SK-N-SH (cell line): ENCODE measurements around the gene NEU3. TPM values are rescaled to one million over a fixed set of nuclear protein-coding genes. Genes with fewer than 3 reads are reported as not detected.

Experiments
- CTCF ChIA-PET: fragments of 300-600, 350-600 bp; formaldehyde crosslinking; extraction: SDS; loops from one replicate; lab custom pipeline; 2021; lab: Yijun Ruan, JAX
- POLR2A ChIA-PET: fragments of 350-600 bp; sonication (Branson Sonifier 250); formaldehyde crosslinking; extraction: SDS; loops from one replicate; lab custom pipeline; 2020; ENCODE audit warnings: antibody characterized with exemption, inconsistent platforms; lab: Yijun Ruan, JAX
- DNase-seq: peaks from one replicate; pipeline ENCODE4 v3.0.0; 2012
- H2AFZ ChIP-seq: fragments of 200-600 bp; sonication (generic); 2 replicates; pipeline ENCODE4 v1.8.1; 2016; ENCODE audit warnings: antibody characterized with exemption, mild to moderate bottlenecking, low read depth
- H3F3A ChIP-seq: fragments of 200-600 bp; sonication (generic); replicated peaks from 2 replicates; pipeline ENCODE3; 2016; ENCODE audit warnings: antibody characterized with exemption, mild to moderate bottlenecking; ENCODE audit not compliant: insufficient read depth
- H3K27ac ChIP-seq, 2 experiments: fragments of 200-500 bp in 1 of 2; fragments of 200-600 bp in 1 of 2; sonication (Bioruptor generic) in 1 of 2; sonication (generic), shearing (Covaris generic) in 1 of 2; 2 replicates each; pipeline versions ENCODE4 v1.5.1 to v1.6.1; 2014 to 2016; ENCODE audit warnings: low read depth in 2 of 2, inconsistent platforms in 1 of 2, low read length in 1 of 2, mild to moderate bottlenecking in 1 of 2, mixed read lengths in 1 of 2
- H3K27me3 ChIP-seq: fragments of 200-600 bp; sonication (generic), shearing (Covaris generic); 2 replicates; pipeline ENCODE4 v1.6.1; 2016; ENCODE audit warnings: mixed run types; ENCODE audit not compliant: insufficient read depth
- H3K36me3 ChIP-seq, 2 experiments: fragments of 200-500 bp in 1 of 2; fragments of 200-600 bp in 1 of 2; sonication (Bioruptor generic) in 1 of 2; sonication (generic) in 1 of 2; replicated peaks in 1 of 2; 2 replicates each; pipeline versions ENCODE3 to v1.5.1; 2014 to 2016; ENCODE audit warnings: low read length in 1 of 2, mild to moderate bottlenecking in 1 of 2; ENCODE audit not compliant: insufficient read depth in 2 of 2, control insufficient read depth in 1 of 2
- H3K4me1 ChIP-seq, 2 experiments: fragments of 200-500 bp in 1 of 2; fragments of 200-600 bp in 1 of 2; sonication (Bioruptor generic) in 1 of 2; sonication (generic), shearing (Covaris generic) in 1 of 2; 2 replicates each; pipeline versions ENCODE4 v1.5.1 to v1.6.1; 2014 to 2016; ENCODE audit warnings: low read depth in 1 of 2, low read length in 1 of 2, mixed run types in 1 of 2; ENCODE audit not compliant: insufficient read depth in 2 of 2, control insufficient read depth in 1 of 2
- H3K4me2 ChIP-seq: fragments of 200-600 bp; sonication (generic), shearing (Covaris generic); 2 replicates; pipeline ENCODE4 v1.6.1; 2017; ENCODE audit warnings: mixed run types
- H3K4me3 ChIP-seq, 2 experiments: fragments of 200-500 bp in 1 of 2; fragments of 200-600 bp in 1 of 2; sonication (Bioruptor generic) in 1 of 2; sonication (generic), shearing (Covaris generic) in 1 of 2; 2 replicates each; pipeline versions ENCODE4 v1.5.1 to v1.8.1; 2014 to 2016; ENCODE audit warnings: low read depth in 2 of 2, inconsistent platforms in 1 of 2, low read length in 1 of 2, mild to moderate bottlenecking in 1 of 2, mixed read lengths in 1 of 2, moderate library complexity in 1 of 2
- H3K79me2 ChIP-seq: fragments of 200-600 bp; sonication (generic); 2 replicates; pipeline ENCODE4 v1.8.1; 2017; ENCODE audit warnings: mild to moderate bottlenecking; ENCODE audit not compliant: insufficient read depth
- H3K9ac ChIP-seq: fragments of 200-600 bp; sonication (generic); 2 replicates; pipeline ENCODE4 v1.6.1; 2017; ENCODE audit warnings: mixed run types
- H3K9me2 ChIP-seq: fragments of 200-600 bp; sonication (generic); 2 replicates; pipeline ENCODE4 v1.6.1; 2017; ENCODE audit warnings: mixed run types
- H3K9me3 ChIP-seq: fragments of 200-600 bp; sonication (generic); 2 replicates; pipeline ENCODE4 v1.6.1; 2017; ENCODE audit warnings: mixed run types, mild to moderate bottlenecking, moderate library complexity
- H4K20me1 ChIP-seq: fragments of 200-600 bp; sonication (generic); 2 replicates; pipeline ENCODE4 v1.6.1; 2017; ENCODE audit warnings: mild to moderate bottlenecking, mixed run types; ENCODE audit not compliant: insufficient read depth
- CTCF ChIP-seq: fragments of 200-600 bp; sonication (generic); IDR thresholded peaks from 2 replicates; pipeline ENCODE4 v1.6.1; 2017; ENCODE audit warnings: antibody characterized with exemption, mild to moderate bottlenecking, moderate library complexity
- ELF1 ChIP-seq: IDR thresholded peaks from 2 replicates; pipeline ENCODE4 v1.4.0; 2012
- EP300 ChIP-seq, 2 experiments: IDR thresholded peaks; 2 replicates each; pipeline versions ENCODE4 v1.4.0 to v1.6.1; 2012; ENCODE audit warnings: borderline replicate concordance in 1 of 2, low read depth in 1 of 2, low read length in 1 of 2
- EZH2phosphoT487 ChIP-seq: fragments of 200-600 bp; sonication (generic); IDR thresholded peaks from 2 replicates; pipeline ENCODE4 v1.6.1; 2017; ENCODE audit warnings: low read depth, mixed run types, mild to moderate bottlenecking, antibody characterized with exemption, moderate library complexity, borderline replicate concordance
- GATA2 ChIP-seq: sonication (generic); formaldehyde crosslinking; IDR thresholded peaks from 2 replicates; pipeline ENCODE4 v1.5.0; 2020; ENCODE audit warnings: mild to moderate bottlenecking, missing genetic modification reagents
- IRF3 ChIP-seq: fragments of 150-350 bp; IDR thresholded peaks from 2 replicates; pipeline ENCODE4 v1.6.1; 2016; ENCODE audit warnings: mild to moderate bottlenecking, low read depth, low read length
- JUND ChIP-seq: IDR thresholded peaks from 2 replicates; pipeline ENCODE4 v1.4.0; 2012
- MAX ChIP-seq: IDR thresholded peaks from 2 replicates; pipeline ENCODE4 v1.4.0; 2012; ENCODE audit warnings: low read depth
- NRF1 ChIP-seq: IDR thresholded peaks from 2 replicates; pipeline ENCODE4 v1.6.1; 2012; ENCODE audit warnings: low read depth, mild to moderate bottlenecking, low read length
- POLR2AphosphoS5 ChIP-seq: IDR thresholded peaks from 2 replicates; pipeline ENCODE4 v1.6.1; 2012; ENCODE audit warnings: low read depth, low read length
- RFX5 ChIP-seq: IDR thresholded peaks from 2 replicates; pipeline ENCODE4 v1.6.1; 2012; ENCODE audit warnings: mild to moderate bottlenecking, improper control_type of control experiment, low read length
- TCF12 ChIP-seq: IDR thresholded peaks from 2 replicates; pipeline ENCODE4 v1.4.0; 2012
- USF1 ChIP-seq: IDR thresholded peaks from 2 replicates; pipeline ENCODE4 v1.4.0; 2012; ENCODE audit warnings: low read depth, borderline replicate concordance
- YY1 ChIP-seq: IDR thresholded peaks from 2 replicates; pipeline ENCODE4 v1.4.0; 2012; ENCODE audit warnings: low read depth, mild to moderate bottlenecking
- ZBTB33 ChIP-seq: IDR thresholded peaks from 2 replicates; pipeline ENCODE4 v1.4.0; 2012; ENCODE audit warnings: low read depth, borderline replicate concordance
- WGBS: methylation state at CpG from one replicate; pipeline ENCODE4 v1.1.6; 2017; ENCODE audit warnings: low lambda C conversion rate; 5-methylcytosine and 5-hydroxymethylcytosine counted together
- polyA plus RNA-seq, 3 experiments: library from polyadenylated mRNA; depleted of rRNA; stranded (reverse); fragments of >200 nt; gene quantifications; 2 replicates each; pipeline ENCODE4 v1.2.3, GENCODE V29; 2012

NEU3 gene
- polyA plus RNA-seq, 1 of the 3 experiments (the other 2 are of a cell fraction): 5.7 TPM

- Histone ChIP-seq H3K4me1 (no peaks in the 10 kb centered on the region), H2AFZ (no peak overlapping the region), H3K4me2 (no peak overlapping the region), H3K27ac (no peak overlapping the region), H3K9me2 (no peaks in the 10 kb centered on the region)
- TF ChIP-seq ZBTB33: no peak
- TF ChIP-seq JUND: no peak
- no peak for TF ChIP-seq CTCF
- TF ChIP-seq ELF1: no peak
- TF ChIP-seq USF1: no peak
- TF ChIP-seq YY1: no peak
- no peak for TF ChIP-seq TCF12
- no peak for TF ChIP-seq GATA2
- TF ChIP-seq EP300 (IDR thresholded peaks at IDR 0.05; ENCODE audit: borderline replicate concordance in 1 of 2, low read depth in 1 of 2, low read length in 1 of 2): no peak
- TF ChIP-seq, all 33 proteins: peak for 0
- peaks cover 23 to 25% of the 10 kb centered on the region in 2 experiments for H3K36me3 ChIP-seq
- no peaks in the 10 kb centered on the region for H3K9me3 ChIP-seq
- no peak overlapping the region for H3K9ac ChIP-seq
- no peaks in the 10 kb centered on the region for H4K20me1 ChIP-seq
- no peaks in the 10 kb centered on the region for H3K79me2 ChIP-seq
- H3K4me3 ChIP-seq: no peak overlapping the region
- ChIA-PET CTCF (interaction anchor here (1.1 kb wide), 1 partner anchor 56 kb away, joined by 4 read pairs; no protein-coding TSS in a partner anchor), POLR2A (no interaction called here)
- 100% methylated on average over 1 of the region's 1 CpG for WGBS
- no peak for DNase-seq
- peaks cover 12% of the 10 kb centered on the region for H3F3A ChIP-seq
- H3K27me3 ChIP-seq: no peaks in the 10 kb centered on the region
Measured at GRCh38 chr11:74981888-74982287, 6.8 kb upstream of the NEU3 start.

- CTCF ChIA-PET: no interaction called here
- WGBS: 91% methylated on average over 3 of the region's 3 CpGs
Measured at GRCh38 chr11:74984070-74984469, 4.7 kb upstream of the NEU3 start.

More at GRCh38 chr11:74984070-74984469, 4.7 kb upstream of the NEU3 start:
- H2AFZ ChIP-seq: no peak overlapping the region
- H3K4me1 ChIP-seq: no peaks in the 10 kb centered on the region; a peak in 1 of 4 replicates
- no peaks in the 10 kb centered on the region for H3K9me3 ChIP-seq
- H3K9ac ChIP-seq: no peak overlapping the region
- peaks cover 14% of the 10 kb centered on the region for H3F3A ChIP-seq
- no peaks in the 10 kb centered on the region for H3K27me3 ChIP-seq
- DNase-seq: no peak
- no peaks in the 10 kb centered on the region for H4K20me1 ChIP-seq
- no peak overlapping the region for H3K27ac ChIP-seq
- H3K36me3 ChIP-seq: peaks cover 9 to 12% of the 10 kb centered on the region in 2 experiments
- H3K79me2 ChIP-seq: no peaks in the 10 kb centered on the region
- no peak overlapping the region for H3K4me3 ChIP-seq
- TF ChIP-seq EZH2phosphoT487 (no peak), POLR2AphosphoS5 (no peak), YY1 (no peak), MAX (no peak), NRF1 (no peak), USF1 (no peak), IRF3 (no peak), RFX5 (no peak)
- no peaks in the 10 kb centered on the region for H3K9me2 ChIP-seq
- no peak overlapping the region for H3K4me2 ChIP-seq
- POLR2A ChIA-PET: no interaction called here
